Activated CD4-positive, alpha-beta T cell treated with anti-CD3 and anti-CD28 coated beads for 24 hours (primary cell): ENCODE data around the gene FFAR1.
"Not testable (repeated sequence)": the region's sequence is repeated elsewhere in the genome, so short reads cannot be mapped to it uniquely, and the experiment has no call there.

Source experiments
- DNase-seq, 2 donors: peaks; one replicate each; pipeline ENCODE4 v3.0.0-alpha.2; 2020; ENCODE audit warnings: low read depth in 2 of 2

The FFAR1 gene

GRCh38 chr19:35360081-35360480, 12.4 kb downstream of the FFAR1 start:
- DNase-seq = not testable (repeated sequence)

- no peak for DNase-seq
Observed at GRCh38 chr19:35360880-35361420, 13.2 kb downstream of the FFAR1 start.

GRCh38 chr19:35362261-35363000, 14.7 kb downstream of the FFAR1 start:
- no peak for DNase-seq

- no peak for DNase-seq
Observed at GRCh38 chr19:35363001-35363590, 15.4 kb downstream of the FFAR1 start.

GRCh38 chr19:35363711-35364425, 16.2 kb downstream of the FFAR1 start:
- no peak for DNase-seq

GRCh38 chr19:35365303-35365702, 17.6 kb downstream of the FFAR1 start:
- DNase-seq = no peak

GRCh38 chr19:35368378-35368777, 20.7 kb downstream of the FFAR1 start:
- no peak for DNase-seq

GRCh38 chr19:35369522-35369921, 21.8 kb downstream of the FFAR1 start:
- DNase-seq = no peak

- DNase-seq = no peak
Observed at GRCh38 chr19:35370722-35371121, 23.0 kb downstream of the FFAR1 start, which contains the start of gene GPR42. GPR42 (plus strand) TSS chr19:35371068; CDS start chr19:35371360, 292 bp downstream.

GRCh38 chr19:35373492-35373891, 25.8 kb downstream of the FFAR1 start:
- no peak for DNase-seq

GRCh38 chr19:35374031-35374430, 26.3 kb downstream of the FFAR1 start:
- not testable (repeated sequence) for DNase-seq

GRCh38 chr19:35375505-35376307, 28.0 kb downstream of the FFAR1 start:
- DNase-seq = no peak

- no peak for DNase-seq
Observed at GRCh38 chr19:35377656-35378055, 30.0 kb downstream of the FFAR1 start.

GRCh38 chr19:35378356-35378755, 30.7 kb downstream of the FFAR1 start:
- DNase-seq = no peak

- DNase-seq = not testable (repeated sequence)
Observed at GRCh38 chr19:35379545-35379944, 31.8 kb downstream of the FFAR1 start.

- DNase-seq = no peak
Observed at GRCh38 chr19:35379992-35380391, 32.3 kb downstream of the FFAR1 start.

- DNase-seq = no peak
Observed at GRCh38 chr19:35380450-35381124, 32.9 kb downstream of the FFAR1 start.

- no peak for DNase-seq
Observed at GRCh38 chr19:35381318-35381717, 33.6 kb downstream of the FFAR1 start.

- DNase-seq = no peak
Observed at GRCh38 chr19:35381926-35382325, 34.2 kb downstream of the FFAR1 start.

GRCh38 chr19:35383536-35383935, 35.8 kb downstream of the FFAR1 start:
- no peak for DNase-seq
